ENCODE results near the gene ZNF99. TPM values are rescaled to one million over a fixed set of nuclear protein-coding genes. Genes with fewer than 3 reads are reported as not detected.
"Not testable (repeated sequence)": the region's sequence is repeated elsewhere in the genome, so short reads cannot be mapped to it uniquely, and the experiment has no call there.

Gene ZNF99
- total RNA-seq, 2 experiments from 2014 or later = not detected

DNA sequence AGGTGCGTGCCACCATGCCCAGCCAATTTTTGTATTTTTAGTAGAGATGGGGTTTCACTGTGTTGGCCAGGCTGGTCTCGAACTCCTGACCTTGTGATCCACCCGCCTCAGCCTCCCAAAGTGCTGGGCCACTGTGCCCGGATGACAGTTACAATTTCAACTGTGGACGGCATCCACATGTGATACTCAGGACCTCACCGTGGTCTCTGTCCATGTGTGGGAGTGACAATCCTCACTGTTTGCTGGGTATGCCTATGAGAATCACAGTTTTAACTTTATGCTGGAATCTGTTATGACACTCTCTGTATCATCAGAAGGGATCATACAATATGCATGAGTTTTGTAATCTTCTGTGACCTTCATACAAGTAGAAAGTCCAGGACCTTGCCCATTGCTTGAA, 62.4 kb downstream of the ZNF99 start:
- H3K27me3 ChIP-seq (ENCODE audit: control insufficient read depth in 1 of 2, insufficient read depth in 2 of 2, low read length in 2 of 2); H3K27ac ChIP-seq (ENCODE audit: low read depth in 1 of 2, low read length in 2 of 2); H3K4me3 ChIP-seq (ENCODE audit: low read length); CTCF ChIA-PET; H3K4me1 Mint-ChIP-seq (ENCODE audit: low read depth); H3K36me3 Mint-ChIP-seq (ENCODE audit: low read depth); intact Hi-C loops (cut with DNase I, micrococcal nuclease); H3K27ac Mint-ChIP-seq; H3K4me1 ChIP-seq (ENCODE audit: insufficient read depth, low read length); H3K36me3 ChIP-seq (ENCODE audit: insufficient read depth, low read length); POLR2A ChIA-PET; H3K27me3 Mint-ChIP-seq; ATAC-seq (ENCODE audit: poor library complexity); DNase-seq; H3K4me3 Mint-ChIP-seq: not testable (repeated sequence)
- peaks cover 20% of the 10 kb centered on the region for H3K9me3 Mint-ChIP-seq
- H3K9me3 ChIP-seq (ENCODE audit: control insufficient read depth in 1 of 2, insufficient read depth in 1 of 2, low read length in 2 of 2) = peaks cover 0 to 11% of the 10 kb centered on the region in 2 experiments

- no peaks in the 10 kb centered on the region for H3K36me3 ChIP-seq (ENCODE audit: insufficient read depth, low read length)
- DNase-seq (no peak), ATAC-seq (ENCODE audit: poor library complexity) (no peak)
- POLR2A ChIA-PET = no interaction called here
- TF ChIP-seq CTCF (IDR thresholded peaks at IDR 0.05) = no peak
- Mint-ChIP-seq H3K4me1 (ENCODE audit: low read depth) (no peaks in the 10 kb centered on the region), H3K27ac (no peak overlapping the region), H3K36me3 (ENCODE audit: low read depth) (no peaks in the 10 kb centered on the region), H3K4me3 (no peak overlapping the region), H3K9me3 (peaks cover 4% of the 10 kb centered on the region), H3K27me3 (no peaks in the 10 kb centered on the region)
- H3K9me3 ChIP-seq (ENCODE audit: control insufficient read depth in 1 of 2, insufficient read depth in 1 of 2, low read length in 2 of 2) = peaks cover 3 to 31% of the 10 kb centered on the region in 2 experiments
- intact Hi-C loops (cut with DNase I, micrococcal nuclease) = no loop called here
- no peaks in the 10 kb centered on the region for H3K4me1 ChIP-seq (ENCODE audit: insufficient read depth, low read length)
- H3K27me3 ChIP-seq (ENCODE audit: control insufficient read depth in 1 of 2, insufficient read depth in 2 of 2, low read length in 2 of 2) = no peaks in the 10 kb centered on the region
- H3K4me3 ChIP-seq (ENCODE audit: low read length) = no peak overlapping the region
- H3K27ac ChIP-seq (ENCODE audit: low read depth in 1 of 2, low read length in 2 of 2) = no peak overlapping the region
- CTCF ChIA-PET = no interaction called here
Observed at GRCh38 chr19:22708983-22709382, 75.0 kb downstream of the ZNF99 start.

- H3K36me3 ChIP-seq (ENCODE audit: insufficient read depth, low read length); H3K4me1 ChIP-seq (ENCODE audit: insufficient read depth, low read length); H3K4me3 Mint-ChIP-seq; H3K4me3 ChIP-seq (ENCODE audit: low read length); H3K36me3 Mint-ChIP-seq (ENCODE audit: low read depth); POLR2A ChIA-PET; ATAC-seq (ENCODE audit: poor library complexity); CTCF ChIA-PET; H3K27me3 Mint-ChIP-seq; intact Hi-C loops (cut with DNase I, micrococcal nuclease); H3K27ac ChIP-seq (ENCODE audit: low read depth in 1 of 2, low read length in 2 of 2); H3K27me3 ChIP-seq (ENCODE audit: control insufficient read depth in 1 of 2, insufficient read depth in 2 of 2, low read length in 2 of 2); H3K4me1 Mint-ChIP-seq (ENCODE audit: low read depth); DNase-seq; H3K9me3 Mint-ChIP-seq; H3K27ac Mint-ChIP-seq: not testable (repeated sequence)
- peaks cover 8 to 44% of the 10 kb centered on the region in 2 experiments for H3K9me3 ChIP-seq (ENCODE audit: control insufficient read depth in 1 of 2, insufficient read depth in 1 of 2, low read length in 2 of 2)
Observed at GRCh38 chr19:22703096-22703495, 80.9 kb downstream of the ZNF99 start.

- POLR2A ChIA-PET, H3K9me3 Mint-ChIP-seq: not testable (repeated sequence)
Observed at GRCh38 chr19:22702661-22703060, 81.3 kb downstream of the ZNF99 start.

More at GRCh38 chr19:22702661-22703060, 81.3 kb downstream of the ZNF99 start:
- intact Hi-C loops (cut with DNase I, micrococcal nuclease); ATAC-seq (ENCODE audit: poor library complexity); H3K4me3 ChIP-seq (ENCODE audit: low read length); H3K4me3 Mint-ChIP-seq; H3K36me3 Mint-ChIP-seq (ENCODE audit: low read depth); DNase-seq; H3K27me3 Mint-ChIP-seq; H3K27ac Mint-ChIP-seq; H3K36me3 ChIP-seq (ENCODE audit: insufficient read depth, low read length); H3K4me1 Mint-ChIP-seq (ENCODE audit: low read depth); CTCF ChIA-PET; H3K27ac ChIP-seq (ENCODE audit: low read depth in 1 of 2, low read length in 2 of 2); H3K27me3 ChIP-seq (ENCODE audit: control insufficient read depth in 1 of 2, insufficient read depth in 2 of 2, low read length in 2 of 2); H3K4me1 ChIP-seq (ENCODE audit: insufficient read depth, low read length): not testable (repeated sequence)
- peaks cover 10 to 41% of the 10 kb centered on the region in 2 experiments for H3K9me3 ChIP-seq (ENCODE audit: control insufficient read depth in 1 of 2, insufficient read depth in 1 of 2, low read length in 2 of 2)

Other genes with a start within 250 kb of the ZNF99 start
- gene ZNF492, start 149.8 kb downstream of the ZNF99 start, total RNA-seq = 1 to 10 TPM; 1.1 to 1.2 TPM
- not detected for gene ZNF723, start 48.1 kb upstream of the ZNF99 start, total RNA-seq
- gene ZNF728, start 219.0 kb upstream of the ZNF99 start, total RNA-seq = not detected

Data from CD4-positive, alpha-beta T cell (primary cell).